Measurements from ENCODE around the gene PPP1R16B.

DNA sequence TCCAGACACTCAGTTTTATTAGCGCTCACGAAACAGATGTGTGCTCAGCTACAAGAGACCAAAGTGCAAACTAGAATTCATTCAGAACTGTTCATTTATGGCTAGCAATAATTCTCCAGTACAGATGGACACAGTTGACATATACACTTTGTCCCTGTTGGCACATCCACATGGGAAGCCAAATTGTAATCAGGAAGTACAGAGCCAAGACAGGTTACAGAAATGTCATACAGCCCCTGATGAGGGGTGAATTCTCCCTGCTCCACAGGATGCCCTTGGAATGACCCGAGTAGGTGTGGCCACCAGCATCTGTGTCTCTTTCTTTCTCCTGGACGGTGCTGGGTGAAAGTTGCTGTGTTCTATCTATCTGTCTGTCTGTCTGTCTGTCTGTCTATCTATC lies 164.2 kb downstream of the PPP1R16B start:
- TF ChIP-seq, protein P1, sequence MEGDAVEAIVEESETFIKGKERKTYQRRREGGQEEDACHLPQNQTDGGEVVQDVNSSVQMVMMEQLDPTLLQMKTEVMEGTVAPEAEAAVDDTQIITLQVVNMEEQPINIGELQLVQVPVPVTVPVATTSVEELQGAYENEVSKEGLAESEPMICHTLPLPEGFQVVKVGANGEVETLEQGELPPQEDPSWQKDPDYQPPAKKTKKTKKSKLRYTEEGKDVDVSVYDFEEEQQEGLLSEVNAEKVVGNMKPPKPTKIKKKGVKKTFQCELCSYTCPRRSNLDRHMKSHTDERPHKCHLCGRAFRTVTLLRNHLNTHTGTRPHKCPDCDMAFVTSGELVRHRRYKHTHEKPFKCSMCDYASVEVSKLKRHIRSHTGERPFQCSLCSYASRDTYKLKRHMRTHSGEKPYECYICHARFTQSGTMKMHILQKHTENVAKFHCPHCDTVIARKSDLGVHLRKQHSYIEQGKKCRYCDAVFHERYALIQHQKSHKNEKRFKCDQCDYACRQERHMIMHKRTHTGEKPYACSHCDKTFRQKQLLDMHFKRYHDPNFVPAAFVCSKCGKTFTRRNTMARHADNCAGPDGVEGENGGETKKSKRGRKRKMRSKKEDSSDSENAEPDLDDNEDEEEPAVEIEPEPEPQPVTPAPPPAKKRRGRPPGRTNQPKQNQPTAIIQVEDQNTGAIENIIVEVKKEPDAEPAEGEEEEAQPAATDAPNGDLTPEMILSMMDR (IDR thresholded peaks at IDR 0.05), result no peak
- no peak for TF ChIP-seq POLR2A (IDR thresholded peaks at IDR 0.05)
